GM18907 (cell line): ENCODE data around the gene SLC23A2.
A peak's percentile ranks its signal among the peaks of the same experiment; 100 is the strongest.
"Not testable (repeated sequence)": the region's sequence is repeated elsewhere in the genome, so short reads cannot be mapped to it uniquely, and the experiment has no call there.

Experiments used
- ATAC-seq: cut with Tn5 transposase; IDR thresholded peaks from one replicate; pipeline ENCODE4 v1.9.1; 2021; ENCODE audit warnings: mild to moderate bottlenecking, moderate library complexity; ENCODE audit not compliant: unreplicated experiment

The SLC23A2 gene

GRCh38 chr20:5001174-5002076 is at the start of gene SLC23A2:
Gene SLC23A2, minus strand, starts transcription at chr20:5001510. Its CDS starts 68,948 bp downstream, at chr20:4932562.
- ATAC-seq, result peak; percentile 55

GRCh38 chr20:5046656-5047339 is 45.5 kb upstream of the SLC23A2 start:
- ATAC-seq, result no peak

- ATAC-seq, result no peak
Observed at GRCh38 chr20:5045906-5046305, 44.6 kb upstream of the SLC23A2 start.

GRCh38 chr20:5044075-5044620 is 42.8 kb upstream of the SLC23A2 start:
- ATAC-seq, result no peak

- ATAC-seq, result no peak
Observed at GRCh38 chr20:5041433-5041832, 40.1 kb upstream of the SLC23A2 start.

- ATAC-seq, result no peak
Observed at GRCh38 chr20:5040345-5040744, 39.0 kb upstream of the SLC23A2 start.

- no peak for ATAC-seq
Observed at GRCh38 chr20:5039889-5040288, 38.6 kb upstream of the SLC23A2 start.

- ATAC-seq, result no peak
Observed at GRCh38 chr20:5039255-5039657, 37.9 kb upstream of the SLC23A2 start.

- no peak for ATAC-seq
Observed at GRCh38 chr20:5036828-5037227, 35.5 kb upstream of the SLC23A2 start.

GRCh38 chr20:5035518-5035917 is 34.2 kb upstream of the SLC23A2 start:
- not testable (repeated sequence) for ATAC-seq

- no peak for ATAC-seq
Observed at GRCh38 chr20:5033566-5033965, 32.3 kb upstream of the SLC23A2 start.

GRCh38 chr20:5031701-5032100 is 30.4 kb upstream of the SLC23A2 start:
- not testable (repeated sequence) for ATAC-seq

- ATAC-seq, result no peak
Observed at GRCh38 chr20:5031206-5031557, 29.9 kb upstream of the SLC23A2 start.

- ATAC-seq, result no peak
Observed at GRCh38 chr20:5030348-5031205, 29.3 kb upstream of the SLC23A2 start.

- ATAC-seq, result not testable (repeated sequence)
Observed at GRCh38 chr20:5028258-5029059, 27.1 kb upstream of the SLC23A2 start.

- no peak for ATAC-seq
Observed at GRCh38 chr20:5024982-5025381, 23.7 kb upstream of the SLC23A2 start.

GRCh38 chr20:5024103-5024502 is 22.8 kb upstream of the SLC23A2 start:
- ATAC-seq, result no peak

- ATAC-seq, result not testable (repeated sequence)
Observed at GRCh38 chr20:5023171-5023570, 21.9 kb upstream of the SLC23A2 start.

- no peak for ATAC-seq
Observed at GRCh38 chr20:5020760-5021159, 19.4 kb upstream of the SLC23A2 start.
